CD4-positive, alpha-beta T cell treated with Interleukin-15 for 4 hours (primary cell): ENCODE results near the gene MARCKSL1.

ENCODE experiments used
- DNase-seq: peaks from one replicate; pipeline ENCODE4 v3.0.0-alpha.2; 2020; ENCODE audit warnings: low spot score

The MARCKSL1 gene

DNA sequence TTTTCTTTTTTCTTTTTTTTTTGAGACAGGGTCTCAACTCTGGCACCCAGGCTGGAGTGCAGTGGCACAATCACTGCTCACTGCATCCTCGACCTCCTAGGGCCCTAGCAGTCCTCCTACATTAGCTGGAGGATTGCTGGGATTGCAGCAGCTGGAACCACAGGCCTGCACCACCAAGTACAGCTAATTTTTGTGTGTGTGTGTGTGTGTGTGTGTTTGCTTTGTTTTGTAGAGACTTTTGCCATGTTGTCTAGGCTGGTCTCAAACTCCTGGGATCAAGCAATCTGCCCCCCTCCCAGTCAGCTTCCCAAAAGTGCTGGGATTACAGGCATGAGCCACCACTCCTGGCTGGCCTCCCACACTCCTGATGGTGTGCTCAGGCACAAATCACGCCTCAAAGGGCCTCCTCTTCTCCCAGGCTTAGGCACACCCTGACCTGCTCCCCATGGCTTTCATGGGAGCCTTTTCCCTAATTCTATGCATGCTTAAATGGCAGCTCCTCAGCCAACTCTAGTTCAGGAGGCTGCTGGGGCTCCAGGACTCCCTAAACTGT is 16.9 kb upstream of the MARCKSL1 start:
- DNase-seq: no peak

- no peak for DNase-seq
Measured at GRCh38 chr1:32352239-32352745, 16.3 kb upstream of the MARCKSL1 start.

- peak; percentile 92 for DNase-seq
Measured at GRCh38 chr1:32351399-32352238, 15.6 kb upstream of the MARCKSL1 start.

DNA sequence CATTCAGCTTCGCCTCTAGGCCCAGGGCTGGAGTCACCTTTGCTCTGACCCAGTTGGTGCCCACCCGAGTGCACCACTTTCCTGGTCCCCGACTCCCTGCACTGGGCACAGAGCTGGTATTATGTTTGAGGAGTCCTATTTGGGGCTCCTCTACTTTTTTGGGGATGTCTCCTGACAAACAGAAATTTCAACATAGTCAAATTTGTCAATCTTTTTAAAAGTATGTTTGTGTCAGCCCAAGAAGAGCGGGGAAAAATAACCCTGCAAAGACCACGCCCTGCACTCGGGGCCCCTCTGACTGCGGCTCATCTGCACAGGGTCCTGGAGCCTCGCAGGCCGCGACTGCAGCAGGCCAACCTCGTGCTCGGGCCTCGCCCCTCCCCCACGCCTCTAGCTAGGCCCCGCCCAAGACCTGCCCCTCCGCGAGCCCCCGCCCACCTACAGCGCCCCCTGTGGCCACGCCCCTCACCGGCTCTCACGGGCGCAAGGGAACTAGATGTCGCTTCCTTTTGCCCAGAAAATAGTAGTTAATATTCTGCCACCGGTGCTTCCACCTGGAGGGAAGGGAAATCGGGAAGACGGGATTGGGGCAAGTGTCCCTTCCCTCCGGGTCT is 14.9 kb upstream of the MARCKSL1 start:
- DNase-seq: peak; percentile 67

- no peak for DNase-seq
Measured at GRCh38 chr1:32349211-32349708, 13.2 kb upstream of the MARCKSL1 start.

DNA sequence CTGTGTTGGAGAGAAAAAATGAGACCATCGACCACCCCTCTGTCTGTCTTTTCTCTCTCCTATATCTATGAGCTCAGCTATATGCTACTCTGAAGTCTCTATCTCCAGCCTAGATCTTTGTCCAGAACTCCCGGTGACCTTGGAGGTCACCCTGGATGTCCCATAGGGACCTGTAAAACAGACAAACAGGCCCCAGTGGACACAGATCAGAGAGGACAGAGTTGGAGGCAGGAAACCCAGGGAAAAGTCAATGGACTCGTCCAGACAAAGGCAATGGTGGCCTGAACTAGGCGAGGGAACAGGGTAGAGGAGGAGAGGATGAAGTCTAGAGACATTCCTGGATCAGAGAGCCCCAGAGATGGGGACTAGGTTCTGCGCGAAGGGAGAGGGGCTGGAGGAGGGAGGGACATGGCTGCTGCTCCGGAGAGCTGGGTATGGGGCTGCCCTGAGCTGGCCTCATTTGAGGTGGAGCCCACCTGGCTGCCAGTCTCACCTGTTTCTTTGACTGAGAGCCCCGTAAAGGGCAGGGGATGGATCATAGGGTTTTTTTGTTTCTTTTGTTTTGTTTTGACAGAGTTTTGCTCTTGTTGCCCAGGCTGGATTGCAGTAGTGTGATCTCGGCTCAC is 10.6 kb upstream of the MARCKSL1 start:
- DNase-seq: no peak

- DNase-seq: no peak
Measured at GRCh38 chr1:32345289-32345827, 9.3 kb upstream of the MARCKSL1 start.

GRCh38 chr1:32342704-32343103 is 6.7 kb upstream of the MARCKSL1 start:
- DNase-seq: no peak

- no peak for DNase-seq
Measured at GRCh38 chr1:32341971-32342370, 5.9 kb upstream of the MARCKSL1 start.

DNA sequence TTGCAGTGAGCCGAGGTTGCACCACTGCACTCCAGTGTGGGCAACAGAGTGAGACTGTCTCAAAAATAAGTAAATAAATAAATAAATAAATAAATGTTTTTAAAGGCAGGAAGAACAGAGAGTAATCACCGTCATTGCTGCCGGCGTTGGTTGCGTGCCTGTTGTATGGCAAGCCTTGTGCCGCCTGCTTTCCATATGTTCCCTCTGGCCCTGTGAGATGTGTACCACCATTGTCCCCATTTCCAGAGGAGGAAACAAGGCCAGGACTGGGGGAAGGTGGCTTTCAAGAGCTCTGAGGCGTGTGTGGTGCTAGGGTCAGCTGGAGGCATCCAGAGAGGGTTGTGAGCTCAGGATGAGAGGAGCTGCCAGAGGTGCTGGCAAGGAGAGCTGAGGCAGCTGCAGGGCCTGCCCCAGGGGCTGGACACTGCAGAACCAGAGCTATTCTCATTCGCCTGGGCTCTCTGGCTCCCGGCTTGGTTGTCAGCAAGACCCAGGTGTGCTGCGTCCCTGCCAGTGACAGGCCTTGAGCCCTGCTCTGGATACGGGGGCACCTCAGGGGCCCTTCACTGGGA is 5.2 kb upstream of the MARCKSL1 start:
- no peak for DNase-seq

GRCh38 chr1:32339363-32339978 is 3.4 kb upstream of the MARCKSL1 start:
- no peak for DNase-seq

DNA sequence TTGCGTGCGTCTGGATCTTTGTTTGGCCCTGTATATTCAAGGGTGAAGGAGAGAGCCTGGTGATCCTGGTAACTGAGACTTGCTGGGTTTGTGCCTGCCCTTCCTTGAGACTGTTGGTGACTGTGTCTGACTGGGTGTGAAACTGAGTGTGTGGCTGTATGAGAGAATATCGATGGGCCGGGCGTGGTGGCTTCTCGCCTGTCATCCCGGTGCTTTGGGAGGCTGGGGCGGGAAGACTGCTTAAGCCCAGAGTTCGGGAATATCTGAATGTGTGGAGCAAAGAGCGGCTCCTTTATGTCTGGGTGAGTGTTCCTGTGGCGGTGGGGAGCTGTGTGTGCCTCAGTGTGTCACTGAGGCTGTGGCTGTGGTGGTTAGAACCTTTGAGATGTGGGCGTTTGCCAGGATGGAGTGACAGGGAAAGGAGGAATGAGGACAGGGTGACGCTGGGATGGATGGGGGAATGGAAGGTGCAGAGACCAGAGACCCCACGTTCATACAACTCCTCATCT is 2.7 kb upstream of the MARCKSL1 start:
- no peak for DNase-seq

DNA sequence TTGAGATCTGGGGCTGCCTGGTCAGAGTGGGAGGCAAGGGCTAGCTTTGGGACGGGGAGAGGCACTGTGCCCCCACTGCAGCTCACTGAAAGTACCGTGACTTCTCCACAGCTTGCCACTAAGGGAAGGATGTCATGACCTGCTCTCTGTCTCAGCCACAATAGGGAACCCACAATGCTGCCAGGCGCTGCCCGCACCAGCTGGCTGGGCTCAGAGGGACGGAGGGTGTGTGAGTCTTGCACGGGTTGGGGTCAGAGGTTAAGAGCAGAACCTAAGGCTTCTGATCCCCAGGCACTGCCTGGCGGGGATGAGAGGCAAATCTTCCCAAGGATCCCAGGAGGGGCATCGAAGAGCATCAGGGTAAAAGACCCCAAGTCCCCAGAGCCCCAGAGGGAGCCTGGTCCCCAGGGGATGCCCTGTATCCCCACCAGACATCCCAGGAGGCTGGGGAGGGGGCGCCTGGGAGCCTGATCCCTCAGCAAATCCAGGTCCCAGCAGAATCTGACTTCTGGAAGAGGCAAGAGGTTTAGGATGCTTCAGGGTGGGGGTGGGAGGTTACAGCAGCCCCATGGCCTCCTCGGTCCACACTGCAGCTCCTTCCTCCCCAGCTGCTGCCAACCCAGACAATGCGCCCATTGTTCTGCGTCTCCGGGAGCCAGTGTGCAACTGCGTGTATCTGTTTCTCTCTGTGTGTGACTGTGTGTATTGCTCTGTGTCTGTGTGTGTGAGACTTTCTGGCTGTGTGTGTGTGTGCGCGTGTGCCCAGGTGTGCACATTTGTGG is 2.0 kb upstream of the MARCKSL1 start:
- DNase-seq: no peak

DNA sequence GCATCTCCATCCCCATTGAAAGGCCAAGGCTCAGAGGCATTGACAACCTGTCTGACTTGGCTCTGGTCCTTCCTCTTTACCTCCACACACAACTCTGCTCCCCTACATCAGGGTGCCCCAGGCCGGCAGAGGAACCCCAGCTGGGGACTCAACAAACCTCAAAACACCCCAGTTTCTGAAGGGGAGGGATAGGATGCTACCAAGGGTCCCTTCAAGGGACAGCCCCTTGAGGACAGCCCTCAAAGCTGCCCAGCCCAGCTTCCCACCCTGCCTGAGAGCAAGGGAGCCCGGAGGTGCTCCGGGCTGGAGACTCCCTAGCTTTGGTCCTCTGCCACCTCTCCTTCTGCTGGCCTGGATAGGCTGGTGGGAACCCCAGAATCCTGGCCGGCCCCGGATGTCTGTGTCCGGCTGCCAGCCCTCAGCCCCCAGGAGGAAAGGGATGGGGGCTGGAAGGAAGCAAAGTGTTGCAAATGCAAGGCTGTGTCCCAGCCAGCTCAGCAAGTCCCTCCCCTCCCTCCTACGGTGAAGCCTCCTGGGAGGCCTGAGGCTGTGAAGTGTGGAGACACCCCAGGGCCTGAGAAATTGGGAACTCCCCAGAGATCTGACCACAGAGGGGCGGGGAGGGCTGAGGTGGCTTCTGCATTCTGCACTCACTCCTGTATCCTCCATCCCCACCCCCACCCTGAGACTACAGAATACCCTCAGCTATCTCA is 1.1 kb upstream of the MARCKSL1 start:
- DNase-seq: peak; percentile 65

DNA sequence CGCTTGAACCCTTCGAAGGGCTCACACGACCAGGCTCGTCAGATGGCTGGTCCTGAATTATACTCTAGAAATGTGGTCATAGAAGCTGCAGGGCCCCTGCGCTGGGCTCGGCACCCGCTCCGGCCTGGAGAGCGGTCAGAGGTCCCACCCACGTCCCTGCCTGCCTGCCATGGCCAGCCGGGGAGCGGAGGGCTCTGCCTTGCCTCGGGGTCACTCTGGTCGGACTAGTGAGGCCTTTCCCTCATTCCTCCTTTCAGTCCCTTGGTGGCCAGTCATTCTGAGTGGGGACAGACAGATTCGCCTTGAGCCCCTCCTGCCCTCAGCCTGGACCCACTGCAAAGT is 529 bp upstream of the MARCKSL1 start:
- DNase-seq: no peak

- no peak for DNase-seq
Measured at GRCh38 chr1:32335535-32335789, 571 bp downstream of the MARCKSL1 start.

GRCh38 chr1:32334864-32335534 is 1.0 kb downstream of the MARCKSL1 start:
- DNase-seq: peak; percentile 63

DNA sequence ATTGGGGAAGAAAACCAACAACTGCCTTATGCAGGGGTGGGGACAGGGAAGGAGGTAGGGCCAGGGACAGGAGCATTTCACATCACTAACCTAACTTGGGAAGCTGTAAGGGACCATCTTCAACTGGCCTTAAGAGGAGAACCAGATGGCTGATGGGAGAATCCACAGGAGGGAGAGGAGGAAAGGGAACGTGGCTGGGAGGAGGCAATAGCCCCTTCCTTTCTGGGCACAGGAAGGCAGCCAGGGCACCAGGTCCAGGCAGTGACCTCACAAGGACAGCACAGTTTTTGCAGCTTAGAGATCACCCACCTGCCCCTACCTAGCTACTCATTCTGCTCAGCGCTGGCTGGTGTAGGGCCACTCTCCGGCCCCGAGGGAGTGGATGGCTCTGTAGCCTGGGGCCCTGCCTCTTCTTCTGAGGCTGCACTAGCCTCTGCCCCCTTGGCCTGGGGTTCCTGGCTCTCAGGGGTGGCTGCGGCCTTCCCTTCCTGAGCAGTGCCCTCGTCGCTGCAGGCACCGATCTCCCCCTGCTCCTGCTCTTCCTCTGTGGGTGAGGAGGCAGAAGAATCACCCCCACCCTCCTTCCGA is 1.7 kb downstream of the MARCKSL1 start:
- no peak for DNase-seq
